Superior temporal gyrus (tissue), 1 donor: ENCODE data around the gene CDYL.

Experiments used
- DNase-seq: peaks from one replicate; pipeline ENCODE4 v3.0.0-alpha.2; 2016; ENCODE audit errors: extremely low spot score

Gene CDYL

DNA sequence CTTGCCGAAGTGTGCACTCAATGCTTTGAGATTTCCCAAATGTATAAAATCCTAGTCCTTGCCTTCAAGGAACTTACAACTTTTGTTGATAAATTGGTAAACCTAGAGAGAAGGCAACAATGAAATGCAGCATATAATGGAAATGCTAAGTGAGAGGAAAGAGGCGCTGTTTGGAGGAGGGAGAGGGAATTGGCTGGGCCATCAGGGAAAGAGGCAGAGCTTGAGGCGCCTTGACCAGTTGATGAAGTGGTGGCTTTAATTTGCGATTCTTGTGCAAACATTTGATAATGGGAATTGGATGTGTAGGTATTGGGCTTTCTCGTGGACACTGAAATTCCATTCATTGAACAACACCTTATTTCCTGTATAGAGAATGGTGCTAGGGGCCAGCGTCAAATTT lies 1.9 kb upstream of the CDYL start:
- DNase-seq, result no peak

GRCh38 chr6:4774715-4775493 lies 1.3 kb upstream of the CDYL start:
- no peak for DNase-seq

DNA sequence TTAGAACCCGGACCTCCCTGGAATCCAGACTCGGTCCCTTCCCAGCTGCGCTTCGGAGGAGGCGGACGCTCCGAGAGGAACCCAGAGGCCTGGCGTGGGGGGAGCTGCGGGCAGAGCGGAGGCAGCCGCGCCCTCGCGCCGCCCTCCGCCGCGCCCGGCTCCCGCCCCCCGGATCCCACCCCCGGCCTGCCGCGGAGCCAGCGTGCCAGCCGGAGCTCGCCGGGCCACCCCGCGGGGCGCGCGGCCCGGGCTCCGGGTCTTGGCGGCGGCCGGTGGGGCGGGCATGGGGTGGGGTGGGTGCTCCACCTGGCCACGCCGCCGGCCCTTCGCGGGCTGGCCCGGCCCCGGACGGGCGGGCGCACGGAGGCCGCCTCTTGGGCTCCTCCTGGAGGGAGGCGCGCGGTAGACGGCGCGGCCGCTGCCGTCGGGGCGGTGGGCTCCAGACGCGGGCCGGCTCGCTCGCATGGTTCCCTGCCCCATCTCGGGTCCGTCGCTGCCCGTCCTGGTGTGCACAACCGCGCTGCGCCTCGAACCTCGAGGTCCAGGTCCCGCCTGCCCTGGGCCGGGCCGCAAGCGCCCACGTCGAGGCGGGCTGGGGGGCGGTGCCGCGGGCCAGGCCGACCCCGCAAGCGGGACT lies 592 bp upstream of the CDYL start:
- no peak for DNase-seq

DNA sequence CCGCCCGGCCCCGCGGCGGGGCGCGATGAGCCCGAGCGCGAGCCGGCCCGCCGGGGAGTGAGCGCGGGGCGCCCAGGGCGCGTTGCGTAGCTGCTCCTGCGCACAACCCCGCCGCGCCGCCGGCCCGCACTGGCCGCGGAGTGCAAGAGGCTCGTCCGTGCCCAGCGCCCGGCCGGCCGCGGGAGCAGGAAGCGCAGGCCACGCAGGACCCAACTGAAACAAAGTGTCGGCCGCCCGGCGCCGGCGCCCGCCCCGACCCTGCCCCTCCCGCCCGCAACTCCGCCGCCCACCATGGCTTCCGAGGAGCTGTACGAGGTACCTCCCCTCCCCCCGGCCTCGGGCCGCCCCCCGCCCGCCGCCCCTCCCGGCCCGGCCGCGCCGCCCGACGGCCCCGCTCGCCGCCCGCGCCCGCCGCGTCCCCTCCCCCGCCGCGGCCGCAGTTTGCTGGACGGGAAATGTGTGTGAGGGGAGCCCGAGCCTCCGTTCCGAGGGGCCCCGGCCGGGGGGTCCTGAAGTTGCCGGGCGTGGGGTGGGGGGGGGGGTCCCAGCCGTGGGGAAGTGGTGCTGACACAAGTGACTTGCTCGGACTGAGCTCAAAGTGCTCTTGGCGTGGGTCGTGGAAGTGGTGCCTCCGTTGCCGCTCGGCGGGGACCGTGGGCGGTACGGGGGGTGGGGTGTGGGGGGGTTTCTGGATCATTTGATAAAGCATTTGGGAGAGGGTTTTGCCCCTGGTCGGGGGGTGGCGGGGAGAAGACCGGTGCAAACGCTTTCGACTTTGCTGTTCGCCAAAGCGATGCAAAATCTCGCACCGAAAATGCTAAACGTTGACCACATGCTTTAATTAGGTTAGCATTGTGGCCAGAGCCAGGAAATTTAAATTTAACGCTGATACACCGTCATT lies 539 bp downstream of the CDYL start:
- DNase-seq, result no peak

- peak; percentile 36 for DNase-seq
Measured at GRCh38 chr6:4777394-4777935, 1.3 kb downstream of the CDYL start.

DNA sequence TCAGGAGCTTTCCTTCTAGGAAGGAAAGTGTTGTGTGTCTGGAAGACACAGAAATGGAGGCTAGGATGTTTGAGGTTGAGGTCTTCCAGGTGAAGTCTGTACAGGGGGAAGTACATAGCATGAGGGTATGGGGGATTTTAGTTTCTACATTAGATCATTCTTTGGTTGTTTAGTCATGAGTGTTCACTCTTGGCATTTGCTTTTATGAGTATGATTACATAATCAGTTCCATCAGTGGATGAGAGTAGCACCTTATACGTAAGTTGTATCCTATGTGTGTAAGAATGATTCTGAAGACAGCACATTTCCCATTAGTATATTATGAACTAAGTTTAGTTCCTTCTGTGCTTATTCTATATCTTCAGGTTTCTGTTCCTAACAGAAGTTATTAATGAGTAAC lies 1.9 kb downstream of the CDYL start:
- DNase-seq, result no peak

- no peak for DNase-seq
Measured at GRCh38 chr6:4780360-4780812, 4.2 kb downstream of the CDYL start.

GRCh38 chr6:4781426-4781825 lies 5.2 kb downstream of the CDYL start:
- no peak for DNase-seq

DNA sequence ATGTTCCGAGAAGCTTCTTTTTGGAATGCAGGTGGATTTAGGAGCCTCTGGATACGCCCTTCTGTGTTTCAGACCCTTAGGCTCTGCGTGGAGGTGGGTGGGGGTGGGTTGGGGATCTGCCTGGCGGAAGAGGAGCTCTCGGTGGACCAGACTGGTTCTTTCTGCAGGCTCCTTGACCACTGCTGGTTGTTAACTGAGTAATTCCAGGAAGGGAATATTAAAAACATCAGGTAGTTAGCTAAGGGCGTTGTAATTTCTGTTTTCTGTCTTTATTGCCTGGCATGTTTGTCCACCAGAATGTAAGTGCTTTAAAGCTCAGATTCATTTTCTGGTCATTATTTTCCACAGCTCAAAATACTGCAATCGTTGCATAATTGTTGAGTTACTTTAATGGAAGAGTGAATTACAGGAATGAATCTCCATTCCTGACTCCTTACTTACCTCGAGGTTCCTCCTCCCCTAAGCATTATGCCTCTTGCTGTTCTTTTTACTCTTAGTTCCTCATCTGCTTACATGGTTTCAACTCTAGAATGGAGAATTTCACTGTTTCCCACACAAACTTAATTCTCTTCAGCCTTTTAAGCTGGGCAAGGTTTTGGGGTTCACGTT lies 5.9 kb downstream of the CDYL start:
- DNase-seq, result no peak

DNA sequence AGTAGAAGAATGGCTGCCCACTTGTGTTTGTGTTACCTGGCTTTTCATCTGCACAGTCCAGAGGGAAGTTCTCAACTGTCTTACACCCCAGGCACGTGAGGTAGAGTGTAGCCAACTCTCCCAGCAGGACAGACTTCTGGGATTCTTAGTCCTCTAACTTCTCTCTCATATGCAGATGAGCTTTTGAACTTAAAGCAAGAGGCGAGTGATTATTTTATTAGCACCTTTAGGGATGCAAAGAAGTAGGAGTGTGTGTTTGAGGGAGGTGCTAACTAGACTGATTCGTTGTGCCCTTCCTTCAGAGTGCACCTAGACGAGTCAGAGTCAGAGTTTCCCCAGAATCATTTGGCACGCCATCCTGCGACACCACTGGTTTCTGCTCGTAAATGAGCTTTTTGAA lies 10.8 kb downstream of the CDYL start:
- DNase-seq, result no peak

GRCh38 chr6:4788482-4788881 lies 12.3 kb downstream of the CDYL start:
- DNase-seq, result no peak

GRCh38 chr6:4788953-4789584 lies 12.9 kb downstream of the CDYL start:
- DNase-seq, result no peak

DNA sequence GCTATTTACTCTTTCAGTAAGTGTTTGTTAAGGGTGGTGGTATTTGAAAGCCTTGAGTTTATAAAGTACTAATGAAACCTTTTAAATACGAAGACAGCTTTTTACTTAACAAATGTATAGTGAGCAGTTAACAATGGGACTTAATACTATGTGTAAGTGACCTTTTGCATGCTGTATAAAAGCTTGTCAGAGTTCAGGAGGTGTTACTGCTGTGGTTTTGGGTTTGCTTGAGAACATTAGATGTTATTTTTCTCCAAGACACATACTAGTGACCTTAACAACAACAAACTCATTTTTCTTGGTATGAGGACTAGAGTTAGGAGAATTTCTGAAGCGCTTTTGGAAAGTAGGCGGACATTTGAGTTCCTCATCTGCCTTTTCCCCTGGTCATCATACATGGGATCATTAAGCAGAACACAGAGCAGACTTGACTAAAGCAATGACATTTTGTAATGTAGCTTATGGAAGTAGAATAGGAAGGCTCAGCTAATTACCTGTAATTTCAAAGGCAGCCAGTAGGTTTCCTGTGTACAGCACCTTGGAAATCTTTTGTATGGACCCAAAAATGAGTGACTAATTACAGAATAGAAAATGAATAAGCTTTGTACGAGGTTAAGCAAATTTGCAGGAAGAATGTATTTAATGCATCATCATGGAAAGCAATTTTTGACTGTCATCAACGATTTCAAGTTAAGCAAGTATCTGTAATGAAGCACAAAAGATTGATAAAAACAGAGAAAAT lies 14.1 kb downstream of the CDYL start:
- no peak for DNase-seq

DNA sequence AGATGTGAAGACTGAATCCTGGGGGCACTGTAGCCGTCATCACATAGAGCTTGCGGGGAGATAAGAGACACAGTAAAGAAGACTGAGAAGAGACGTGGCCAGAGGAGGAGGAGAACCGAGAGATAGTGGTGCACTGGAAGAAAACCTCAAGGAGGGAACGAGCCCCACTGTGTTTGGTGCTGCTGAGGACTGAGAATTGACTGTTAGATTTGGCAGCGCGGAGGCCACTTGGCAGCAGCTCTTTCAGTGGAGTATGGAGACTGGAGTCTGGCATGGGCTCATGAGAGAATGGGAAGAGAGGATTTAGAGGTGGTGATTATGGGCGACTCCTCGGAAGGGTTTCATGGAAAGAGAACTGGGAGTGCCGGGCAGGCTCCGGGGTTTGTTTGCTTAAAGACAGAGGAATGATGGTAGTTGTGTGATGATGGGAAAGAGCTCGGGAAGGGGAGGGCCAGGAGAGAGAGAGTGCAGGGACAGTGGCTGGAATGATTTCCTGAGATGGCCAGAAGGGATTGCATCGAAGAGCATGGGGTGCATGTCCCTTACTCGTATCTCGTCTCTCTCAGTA lies 18.0 kb downstream of the CDYL start:
- DNase-seq, result no peak

GRCh38 chr6:4797587-4797986 lies 21.4 kb downstream of the CDYL start:
- DNase-seq, result no peak

- DNase-seq, result no peak
Measured at GRCh38 chr6:4799912-4800311, 23.7 kb downstream of the CDYL start.

GRCh38 chr6:4800662-4801061 lies 24.5 kb downstream of the CDYL start:
- DNase-seq, result no peak

DNA sequence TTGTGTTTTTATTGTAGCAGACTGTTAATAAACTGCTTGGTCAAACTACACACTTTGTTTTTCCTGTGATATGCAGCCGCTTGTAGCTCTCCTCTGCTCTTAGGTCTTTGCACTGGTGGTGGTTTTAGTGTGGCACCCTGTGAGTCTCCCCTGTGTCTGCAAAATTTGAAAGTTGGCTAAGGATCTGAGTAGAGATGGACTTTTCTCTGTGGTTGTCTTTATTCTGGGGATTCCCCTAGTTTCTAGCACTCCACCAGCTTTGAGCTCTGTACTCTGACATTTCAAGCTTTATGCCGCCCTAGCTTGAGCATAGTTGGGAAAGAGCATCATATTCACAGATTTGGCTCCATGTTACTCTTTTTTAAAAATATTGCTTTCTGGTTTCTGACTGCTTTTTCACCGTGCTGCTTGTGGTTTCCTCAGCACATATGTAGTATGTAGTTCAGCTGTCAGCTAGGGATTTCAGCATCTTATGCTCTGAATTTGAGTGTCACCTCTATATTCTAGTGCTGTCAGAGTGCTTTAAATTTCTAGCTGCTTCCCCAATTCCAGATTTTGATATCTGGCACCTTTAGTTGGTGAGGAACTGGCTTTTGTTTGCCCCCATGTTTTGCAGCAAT lies 25.4 kb downstream of the CDYL start:
- no peak for DNase-seq

GRCh38 chr6:4802312-4802935 lies 26.2 kb downstream of the CDYL start:
- DNase-seq, result no peak
